GM12865 (cell line): Measurements from ENCODE around the gene UBE2D2.

Experiments used
- DNase-seq: peaks from one replicate; pipeline ENCODE4 v3.0.0; 2010; ENCODE audit warnings: low read depth
- H3K4me3 ChIP-seq: 2 replicates; pipeline ENCODE4 v1.5.1; 2011; ENCODE audit warnings: mild to moderate bottlenecking, low read depth, low read length, control low read depth
- TF ChIP-seq, protein P1 (sequence below): IDR thresholded peaks from 2 replicates; pipeline ENCODE4 v1.5.1; 2011; ENCODE audit warnings: low read length, control low read depth, low read depth, inconsistent platforms; ENCODE audit not compliant: insufficient read depth; ENCODE audit errors: missing control alignments

UBE2D2 gene

DNA sequence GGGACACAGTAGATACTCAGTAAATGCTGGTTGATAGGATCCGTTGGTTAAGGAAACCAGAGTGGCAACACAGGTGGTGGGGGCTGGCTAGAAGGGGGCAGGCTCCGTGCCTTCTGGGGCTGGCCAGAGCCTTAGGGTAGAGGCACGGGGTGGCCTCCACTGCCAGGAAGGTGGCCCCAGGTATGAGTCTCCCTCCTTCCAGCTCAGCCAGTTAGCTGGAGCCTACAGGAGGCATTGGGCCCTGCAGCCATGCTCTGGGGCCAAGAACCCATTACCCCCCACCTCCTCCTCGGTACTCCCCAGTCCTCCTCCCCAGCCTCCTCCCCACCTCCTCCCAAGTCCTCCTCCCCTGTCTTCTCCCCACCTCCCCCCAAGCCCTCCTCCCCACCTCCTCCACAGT lies 114.7 kb downstream of the UBE2D2 start:
- H3K4me3 ChIP-seq, result no peak overlapping the region
- TF ChIP-seq, protein P1, sequence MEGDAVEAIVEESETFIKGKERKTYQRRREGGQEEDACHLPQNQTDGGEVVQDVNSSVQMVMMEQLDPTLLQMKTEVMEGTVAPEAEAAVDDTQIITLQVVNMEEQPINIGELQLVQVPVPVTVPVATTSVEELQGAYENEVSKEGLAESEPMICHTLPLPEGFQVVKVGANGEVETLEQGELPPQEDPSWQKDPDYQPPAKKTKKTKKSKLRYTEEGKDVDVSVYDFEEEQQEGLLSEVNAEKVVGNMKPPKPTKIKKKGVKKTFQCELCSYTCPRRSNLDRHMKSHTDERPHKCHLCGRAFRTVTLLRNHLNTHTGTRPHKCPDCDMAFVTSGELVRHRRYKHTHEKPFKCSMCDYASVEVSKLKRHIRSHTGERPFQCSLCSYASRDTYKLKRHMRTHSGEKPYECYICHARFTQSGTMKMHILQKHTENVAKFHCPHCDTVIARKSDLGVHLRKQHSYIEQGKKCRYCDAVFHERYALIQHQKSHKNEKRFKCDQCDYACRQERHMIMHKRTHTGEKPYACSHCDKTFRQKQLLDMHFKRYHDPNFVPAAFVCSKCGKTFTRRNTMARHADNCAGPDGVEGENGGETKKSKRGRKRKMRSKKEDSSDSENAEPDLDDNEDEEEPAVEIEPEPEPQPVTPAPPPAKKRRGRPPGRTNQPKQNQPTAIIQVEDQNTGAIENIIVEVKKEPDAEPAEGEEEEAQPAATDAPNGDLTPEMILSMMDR, result no peak
- no peak for DNase-seq

- TF ChIP-seq, protein P1, result no peak
- H3K4me3 ChIP-seq, result no peak overlapping the region
- no peak for DNase-seq
Observed at GRCh38 chr5:139676406-139676805, 115.3 kb downstream of the UBE2D2 start.

GRCh38 chr5:139676951-139677735 lies 116.0 kb downstream of the UBE2D2 start:
- TF ChIP-seq, protein P1, result no peak
- H3K4me3 ChIP-seq, result no peak overlapping the region
- no peak for DNase-seq
